HG03432 (cell line): Measurements from ENCODE around the gene TRMT61B.

Source experiments
- ATAC-seq: cut with Tn5 transposase; IDR thresholded peaks from one replicate; pipeline ENCODE4 v1.9.1; 2021; ENCODE audit warnings: mild to moderate bottlenecking, moderate library complexity; ENCODE audit not compliant: unreplicated experiment

The TRMT61B gene

GRCh38 chr2:28870146-28870891 lies at the start of gene TRMT61B:
TRMT61B (minus strand) TSS chr2:28870309; CDS start chr2:28870277, 32 bp downstream.
- peak; percentile 98 for ATAC-seq

GRCh38 chr2:28915939-28916338 lies 45.8 kb upstream of the TRMT61B start:
- ATAC-seq, result no peak

DNA sequence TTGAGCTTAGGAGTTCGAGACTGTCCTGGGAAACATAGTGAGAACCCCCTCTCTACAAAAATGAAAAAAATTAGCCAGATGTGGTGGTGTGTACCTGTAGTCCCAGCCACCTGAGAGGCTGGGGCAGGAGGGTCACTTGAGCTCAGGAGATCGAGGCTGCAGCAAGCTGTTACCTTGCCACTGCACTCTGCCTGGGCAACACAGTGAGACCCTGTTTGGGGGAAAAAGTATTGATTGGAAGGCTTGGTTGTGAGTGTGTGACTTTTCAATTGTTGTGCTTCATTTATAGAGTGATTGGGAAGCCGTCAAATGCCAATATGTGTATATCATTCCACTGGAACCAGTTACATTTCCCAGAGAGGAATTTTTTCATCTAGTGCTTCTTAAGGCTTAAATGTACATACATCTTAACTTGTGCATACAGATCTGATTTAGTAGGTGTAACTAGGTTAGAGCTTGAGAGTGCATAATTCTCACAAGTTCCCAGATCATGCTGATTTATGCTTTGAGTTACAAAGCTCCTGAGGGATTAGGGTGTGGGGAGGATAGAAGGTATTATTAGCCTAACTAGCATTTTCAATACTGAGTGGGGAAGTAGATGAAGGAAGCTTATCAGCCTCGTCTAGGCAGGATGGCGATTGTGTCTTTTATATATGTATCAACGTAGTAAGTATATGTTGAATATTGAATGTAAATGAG lies 39.7 kb upstream of the TRMT61B start:
- ATAC-seq, result no peak

DNA sequence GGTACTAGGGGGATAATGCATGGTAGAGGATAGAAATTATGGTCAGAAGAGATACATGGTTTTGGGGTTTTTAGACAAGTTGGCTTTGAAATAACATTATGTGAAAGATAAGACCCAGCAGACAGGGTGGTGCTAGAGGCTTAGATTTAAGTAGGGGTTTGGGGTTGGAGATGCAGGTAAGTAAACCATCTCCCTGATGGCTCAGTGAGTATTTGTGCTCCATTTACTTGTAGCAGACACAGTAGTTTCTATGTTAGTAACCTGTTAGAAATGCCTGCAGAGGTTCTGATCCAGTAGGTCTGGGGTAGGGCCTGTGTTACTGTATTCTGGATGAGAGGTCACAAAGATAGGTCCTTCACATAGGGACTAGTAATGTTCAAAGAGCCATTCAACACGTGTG lies 38.1 kb upstream of the TRMT61B start:
- ATAC-seq, result no peak

DNA sequence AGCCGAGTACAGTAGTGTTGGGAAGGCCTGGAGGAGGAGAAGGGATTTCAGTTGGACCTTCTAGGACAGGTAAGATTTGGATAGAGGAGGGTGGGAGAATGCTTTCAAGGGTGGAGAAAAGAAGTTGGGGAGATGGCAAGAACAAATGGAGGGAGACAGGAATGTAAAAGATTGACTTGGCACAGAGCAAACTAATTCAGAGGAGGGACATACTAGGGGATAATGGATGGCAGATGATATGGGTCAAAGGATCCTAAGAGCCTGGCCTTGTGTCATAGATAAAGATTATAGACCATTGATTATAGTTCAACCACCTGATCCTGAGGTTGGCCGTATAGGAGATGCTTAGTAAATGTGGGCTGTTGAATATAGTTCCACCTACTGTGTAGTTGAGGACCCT lies 36.7 kb upstream of the TRMT61B start:
- ATAC-seq, result no peak

DNA sequence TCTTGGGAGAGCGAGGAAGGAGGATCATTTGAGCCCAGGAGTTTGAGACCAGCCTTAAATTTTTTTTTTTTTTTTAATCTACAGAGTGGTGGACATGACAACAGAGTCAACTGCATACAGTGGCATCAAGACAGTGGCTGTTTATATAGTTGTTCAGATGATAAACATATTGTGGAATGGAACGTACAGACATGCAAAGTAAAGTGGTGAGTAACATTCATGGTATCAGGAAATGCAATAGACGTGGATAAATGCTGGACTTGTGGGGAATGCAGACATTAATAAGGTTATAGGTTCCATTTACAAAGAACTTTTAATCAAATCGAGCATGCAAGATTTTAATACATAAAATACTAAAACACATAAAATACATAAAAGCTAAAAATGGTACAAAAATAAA lies 36.3 kb upstream of the TRMT61B start:
- ATAC-seq, result no peak

DNA sequence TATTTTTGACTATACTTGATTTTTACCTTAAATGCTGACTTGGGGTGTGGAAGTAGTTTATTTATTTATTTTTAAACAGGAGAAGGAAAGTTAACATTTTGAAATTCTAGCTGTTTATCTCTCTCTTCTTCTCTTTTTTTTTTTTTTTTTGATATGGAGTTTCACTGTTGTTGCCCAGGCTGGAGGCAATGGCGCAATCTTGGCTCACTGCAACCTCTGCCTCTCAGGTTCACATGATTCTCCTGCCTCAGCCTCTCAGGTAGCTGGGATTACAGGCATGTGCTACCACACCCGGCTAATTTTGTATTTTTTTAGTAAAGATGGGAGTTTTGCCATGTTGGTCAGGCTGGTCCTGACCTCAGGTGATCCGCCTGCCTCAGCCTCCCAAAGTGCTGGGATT lies 35.4 kb upstream of the TRMT61B start:
- ATAC-seq, result no peak

DNA sequence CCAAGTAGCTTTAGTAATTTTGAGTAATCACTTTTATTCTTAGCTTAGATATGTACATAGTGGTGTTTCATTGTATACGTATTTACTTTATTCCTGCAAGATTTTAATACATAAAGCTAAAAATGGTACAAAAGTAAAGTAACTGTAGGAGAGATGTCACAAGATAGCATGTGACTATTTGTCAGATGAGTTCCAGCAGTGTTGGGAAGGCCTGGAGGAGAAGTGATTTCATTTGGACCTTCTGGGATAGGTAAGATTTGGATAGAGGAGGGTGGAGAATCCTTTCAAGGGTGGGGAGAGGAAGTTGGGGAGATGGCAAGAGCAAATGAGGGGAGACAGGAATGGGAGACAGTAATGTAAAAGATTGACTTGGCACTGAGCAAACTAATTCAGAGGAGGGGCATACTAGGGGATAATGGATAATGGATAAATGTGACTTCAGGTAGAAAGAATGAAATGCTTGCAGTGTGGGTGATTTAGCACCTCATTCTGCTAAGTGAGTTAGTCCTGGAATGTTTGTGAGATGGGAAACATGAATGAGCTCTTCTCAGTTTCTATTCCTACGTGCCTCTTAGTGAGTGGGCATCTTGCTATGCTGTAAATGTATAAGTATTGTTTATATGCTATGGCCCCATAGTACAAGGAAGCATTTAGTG lies 34.8 kb upstream of the TRMT61B start:
- ATAC-seq, result no peak

DNA sequence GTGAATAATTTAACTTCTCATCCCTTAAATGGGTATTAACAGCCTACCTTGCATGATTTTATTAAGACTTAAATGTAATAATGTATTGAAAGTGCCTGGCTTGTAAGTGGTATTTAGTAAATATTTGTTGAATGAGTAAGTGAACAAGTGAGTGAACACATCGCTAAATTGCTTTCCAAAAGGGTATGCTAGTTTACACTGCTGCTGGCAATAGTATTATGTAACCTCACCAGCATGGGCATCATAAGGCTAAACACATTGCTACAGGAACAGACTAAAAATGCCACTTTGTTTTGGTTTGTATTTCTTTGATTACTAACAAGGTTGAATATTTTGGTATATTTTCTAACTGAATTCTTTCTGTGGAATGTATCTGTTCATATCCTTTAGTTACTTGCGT lies 34.2 kb upstream of the TRMT61B start:
- ATAC-seq, result no peak

DNA sequence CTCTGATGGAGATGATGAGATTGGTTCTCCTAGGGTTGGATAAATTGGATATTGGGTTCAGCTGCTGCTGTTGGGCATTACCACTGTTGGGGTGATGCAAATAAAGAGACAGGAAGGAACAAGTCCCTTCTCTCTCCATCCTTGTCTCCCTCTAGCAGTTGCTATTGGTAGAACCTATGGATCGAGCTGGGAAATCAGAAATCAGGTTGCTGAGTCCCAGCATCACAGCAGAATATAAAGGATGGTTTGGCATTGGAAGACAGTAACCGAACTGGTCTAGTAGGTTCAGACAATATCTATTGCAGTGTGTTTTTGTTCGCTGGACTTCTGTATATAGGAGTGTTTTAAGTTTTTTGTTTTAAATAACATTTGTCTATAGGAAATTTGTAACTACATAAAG lies 32.5 kb upstream of the TRMT61B start:
- ATAC-seq, result no peak

DNA sequence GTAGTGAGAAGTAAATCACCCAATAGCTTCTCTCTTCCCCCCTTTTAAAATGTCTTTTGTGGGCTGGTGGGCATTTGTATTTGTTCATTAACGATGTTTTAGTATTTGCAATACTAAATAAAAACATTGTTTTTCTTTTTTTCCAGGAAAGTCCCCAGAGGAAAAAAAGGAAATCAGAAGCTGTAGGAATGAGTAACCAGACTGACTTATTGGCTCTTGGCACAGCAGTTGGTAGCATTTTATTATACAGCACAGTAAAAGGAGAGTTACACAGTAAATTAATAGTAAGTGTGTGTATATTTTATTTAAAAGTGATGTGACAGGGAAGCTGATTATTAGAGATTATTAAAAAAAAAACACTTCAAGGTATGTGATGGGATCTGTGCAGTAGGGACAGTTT lies 31.7 kb upstream of the TRMT61B start:
- no peak for ATAC-seq

DNA sequence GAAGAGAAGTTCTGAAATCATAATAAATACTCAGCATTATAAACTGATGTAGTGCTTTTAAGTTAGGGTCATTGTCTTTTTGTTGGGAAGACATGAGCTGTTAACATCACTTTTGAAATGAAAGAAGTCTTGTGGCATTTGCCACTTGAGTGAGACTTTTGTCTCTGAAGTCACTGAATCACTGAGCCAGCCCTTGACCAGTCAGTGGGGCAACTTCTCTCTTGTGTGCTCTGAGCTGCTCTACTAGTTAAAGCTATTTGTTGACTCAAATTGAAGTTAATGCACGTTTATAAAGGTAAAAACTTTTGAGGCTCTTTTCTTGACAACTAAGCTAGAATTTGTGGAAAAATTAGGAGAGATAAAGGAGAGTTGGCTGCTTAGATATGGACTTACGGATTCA lies 31.1 kb upstream of the TRMT61B start:
- no peak for ATAC-seq

DNA sequence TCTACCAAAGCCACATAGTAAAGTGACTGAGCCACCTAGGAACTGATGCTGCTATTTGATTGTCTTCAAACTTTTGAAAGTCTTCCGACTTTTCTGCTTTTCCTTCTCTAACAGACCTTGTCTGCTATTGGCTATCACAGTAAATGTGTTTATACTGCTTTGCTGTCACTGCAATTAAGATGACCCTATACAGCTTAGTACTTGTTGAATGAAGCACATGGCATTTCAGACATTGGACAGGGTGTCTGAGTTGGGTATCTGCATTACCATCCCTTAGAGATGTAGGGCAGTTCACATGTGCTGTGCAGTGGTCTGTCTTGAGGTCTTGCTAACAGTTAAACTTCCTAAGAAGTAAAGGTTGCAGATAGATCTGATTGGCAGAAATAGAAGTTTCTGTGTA lies 27.9 kb upstream of the TRMT61B start:
- no peak for ATAC-seq

DNA sequence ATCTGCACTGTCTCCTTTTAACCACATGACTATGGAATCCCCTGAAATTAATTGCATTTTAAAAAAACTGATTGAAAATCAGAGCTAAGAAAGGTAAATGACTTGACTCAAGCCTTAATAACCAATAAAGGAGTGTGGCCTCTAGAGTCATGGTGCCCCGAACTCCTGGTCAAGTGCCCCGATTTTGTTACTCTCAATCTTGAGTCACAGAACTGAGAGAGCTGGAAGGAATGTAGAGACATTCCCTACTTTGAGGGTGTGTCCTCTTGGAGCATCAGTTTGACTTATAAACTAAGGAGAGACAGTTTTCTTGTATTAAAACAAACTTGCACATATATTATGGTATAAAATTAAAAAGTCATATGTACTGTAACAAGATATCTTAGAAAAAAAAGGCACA lies 26.8 kb upstream of the TRMT61B start:
- no peak for ATAC-seq

- peak; percentile 30 for ATAC-seq
Observed at GRCh38 chr2:28895189-28895893, 25.2 kb upstream of the TRMT61B start.

DNA sequence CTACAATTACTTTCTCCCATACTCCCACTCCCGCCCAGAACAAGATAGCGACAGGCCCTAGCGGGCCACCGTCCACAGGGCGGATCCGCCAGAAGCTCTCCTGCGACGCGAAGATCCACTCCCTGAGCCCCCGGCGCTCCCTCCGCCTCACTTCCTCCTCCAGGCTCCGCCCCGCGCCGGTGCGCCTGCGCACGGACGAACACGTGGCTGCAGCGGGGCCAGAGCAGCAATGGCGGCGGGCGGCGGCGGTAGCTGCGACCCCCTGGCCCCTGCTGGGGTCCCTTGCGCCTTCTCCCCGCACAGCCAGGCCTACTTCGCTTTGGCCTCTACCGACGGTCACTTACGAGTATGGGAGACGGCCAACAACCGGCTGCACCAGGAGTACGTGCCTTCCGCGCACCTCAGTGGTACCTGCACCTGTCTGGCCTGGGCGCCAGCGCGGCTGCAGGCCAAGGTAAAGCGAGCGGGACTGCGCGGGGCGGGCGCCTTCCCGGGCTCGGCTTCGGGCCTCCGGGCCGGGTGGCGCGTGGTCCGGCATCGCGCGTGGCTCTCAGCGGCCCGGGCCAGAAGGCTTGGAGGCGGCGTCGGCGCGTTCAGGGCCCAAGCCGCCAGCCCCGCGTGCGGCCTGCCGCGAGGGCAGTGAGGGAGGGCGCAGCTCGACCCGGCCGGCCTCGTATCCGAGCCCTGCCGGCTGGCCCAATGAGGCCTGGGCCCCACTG lies 24.5 kb upstream of the TRMT61B start, which contains the start of gene WDR43:
WDR43 (plus strand) TSS at position 198 of the 719 bp plus-strand sequence; CDS start at position 230, 32 bp downstream.
- peak; percentile 95 for ATAC-seq

- ATAC-seq, result no peak
Observed at GRCh38 chr2:28893488-28893887, 23.4 kb upstream of the TRMT61B start.

DNA sequence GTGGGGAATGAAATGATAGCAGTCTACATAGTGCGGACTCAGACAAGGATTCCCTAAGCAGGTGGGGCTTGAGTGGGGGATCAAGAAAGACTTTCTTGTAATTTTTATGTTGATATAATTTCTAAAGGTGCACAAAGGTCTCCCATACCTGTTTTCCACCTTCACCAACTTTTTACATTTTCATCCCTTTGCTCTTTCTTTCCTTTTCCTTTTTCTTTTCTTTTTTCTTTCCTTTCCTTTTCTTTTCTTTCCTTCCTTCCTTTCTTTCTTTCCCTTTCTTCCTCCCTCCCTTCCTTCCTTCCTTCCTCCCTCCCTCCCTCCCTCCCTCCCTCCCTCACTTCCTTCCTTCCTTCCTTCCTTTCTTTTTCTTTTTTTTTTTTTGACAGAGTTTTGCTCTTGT lies 10.1 kb upstream of the TRMT61B start:
- ATAC-seq, result no peak

- no peak for ATAC-seq
Observed at GRCh38 chr2:28871620-28872019, 1.5 kb upstream of the TRMT61B start.

DNA sequence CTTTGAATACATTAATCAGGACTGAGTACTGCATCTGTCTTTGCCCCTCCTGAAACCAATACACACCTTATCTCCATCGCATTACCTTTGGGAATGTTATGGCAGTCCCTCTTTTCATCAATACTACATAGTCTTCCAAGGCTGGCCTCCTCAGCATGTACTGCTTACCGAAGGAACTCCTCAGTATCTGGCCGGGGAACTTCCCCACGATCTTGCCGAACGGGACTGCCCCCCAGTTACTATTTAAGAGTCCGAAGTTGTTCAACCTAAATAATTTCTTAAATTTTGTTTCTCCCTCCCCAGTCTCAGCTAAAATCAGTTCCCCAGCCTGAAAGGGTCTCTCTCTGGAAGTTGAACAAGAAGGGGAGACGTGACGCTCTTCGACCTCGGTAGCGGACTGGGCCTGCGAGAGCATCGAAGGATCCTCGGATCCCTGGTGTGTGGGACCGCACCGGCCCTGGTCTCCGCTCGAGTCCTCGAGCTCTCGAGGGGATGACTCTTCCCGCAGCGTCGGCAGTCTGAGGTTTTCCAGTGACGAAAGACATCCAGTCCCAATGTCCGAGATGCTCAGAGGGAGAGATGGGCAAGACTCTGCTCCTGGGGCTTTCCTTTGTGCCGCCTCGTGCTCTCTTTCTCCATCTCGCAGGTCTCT lies 489 bp downstream of the TRMT61B start:
- peak; percentile 26 for ATAC-seq
